Measurements from ENCODE around the gene CTSA. TPM values are rescaled to one million over a fixed set of nuclear protein-coding genes. Genes with fewer than 3 reads are reported as not detected.
A peak's percentile ranks its signal among the peaks of the same experiment; 100 is the strongest.

The CTSA gene
- total RNA-seq, 4 donors from 2014 or later = 44.8 to 70.2 (median 48.3) TPM

GRCh38 chr20:45943613-45944012 is 52.5 kb downstream of the CTSA start:
- Histone ChIP-seq H3K4me3 (no peak overlapping the region), H3K27me3 (no peaks in the 10 kb centered on the region), H3K9me3 (no peaks in the 10 kb centered on the region), H3K36me3 (peaks cover 88 to 100% (median 100%) of the 10 kb centered on the region in 4 donors), H3K4me1 (peaks cover 0 to 14% (median 9%) of the 10 kb centered on the region in 4 donors), H3K27ac (replicated peaks in 1 of 4) (no peak overlapping the region)
- TF ChIP-seq CTCF (IDR thresholded peaks at IDR 0.05) (no peak), POLR2AphosphoS5 (IDR thresholded peaks at IDR 0.05) (no peak), POLR2A (IDR thresholded peaks at IDR 0.05; ENCODE audit: low read depth) (no peak), EP300 (IDR thresholded peaks at IDR 0.05) (no peak)
- intact Hi-C loops (cut with DNase I) = no loop called here
- 76% methylated on average over 6 of the region's 6 CpGs for WGBS
- DNase-seq (ENCODE audit: extremely low spot score) = no peak

GRCh38 chr20:45944151-45944964 is 53.2 kb downstream of the CTSA start:
- H3K4me3 ChIP-seq = no peak overlapping the region
- H3K4me1 ChIP-seq = peaks cover 0 to 14% (median 8%) of the 10 kb centered on the region in 4 donors
- DNase-seq (ENCODE audit: extremely low spot score) = no peak
- H3K27me3 ChIP-seq = no peaks in the 10 kb centered on the region
- no peak overlapping the region for H3K27ac ChIP-seq (replicated peaks in 1 of 4)
- TF ChIP-seq POLR2A (IDR thresholded peaks at IDR 0.05; ENCODE audit: low read depth) = no peak
- TF ChIP-seq CTCF (IDR thresholded peaks at IDR 0.05) = no peak
- TF ChIP-seq POLR2AphosphoS5 (IDR thresholded peaks at IDR 0.05) = no peak
- TF ChIP-seq EP300 (IDR thresholded peaks at IDR 0.05) = no peak
- H3K9me3 ChIP-seq = no peaks in the 10 kb centered on the region
- 81% methylated on average over 14 of the region's 15 CpGs for WGBS
- intact Hi-C loops (cut with DNase I) = no loop called here
- peaks cover 87 to 100% (median 100%) of the 10 kb centered on the region in 4 donors for H3K36me3 ChIP-seq

DNA sequence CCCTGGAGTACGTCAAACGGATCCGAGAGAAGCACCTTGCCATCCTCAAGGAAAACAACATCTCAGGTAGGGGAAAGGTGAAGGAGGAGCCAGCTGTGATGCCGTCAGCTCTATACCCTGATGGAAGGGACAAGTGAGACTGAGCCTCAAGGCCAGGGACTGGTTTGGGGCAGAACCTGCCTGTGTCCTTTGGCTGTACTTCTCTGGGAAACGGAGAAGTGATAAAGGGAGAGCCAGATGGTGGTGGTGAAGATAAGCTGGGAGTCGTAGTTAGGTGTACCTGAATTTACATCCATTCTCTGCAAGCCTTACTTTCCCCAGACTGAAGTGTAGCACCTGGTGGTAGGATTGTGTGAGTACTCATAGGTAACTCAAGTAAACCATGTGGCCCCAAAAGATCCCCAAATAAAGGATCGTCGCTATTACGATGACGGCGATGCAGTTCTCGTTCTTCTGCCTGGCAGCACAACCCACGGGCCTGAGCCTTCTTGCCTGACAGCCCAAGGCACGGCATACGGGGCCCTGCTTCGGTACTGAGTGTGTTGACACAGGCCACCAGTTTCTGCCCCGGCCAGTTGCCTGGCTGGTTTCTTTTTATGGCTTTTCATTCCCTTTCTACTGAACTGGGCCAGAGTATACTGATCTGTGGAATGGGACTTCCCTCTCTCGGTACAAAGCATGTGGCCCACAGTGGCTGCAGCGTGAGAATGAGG is 54.0 kb downstream of the CTSA start:
- Histone ChIP-seq H3K4me1 (peaks cover 0 to 14% (median 8%) of the 10 kb centered on the region in 4 donors), H3K9me3 (no peaks in the 10 kb centered on the region), H3K27me3 (no peaks in the 10 kb centered on the region), H3K27ac (replicated peaks in 1 of 4) (peak overlapping the region in 2 of 4 donors; percentile 32 to 74), H3K36me3 (peaks cover 81 to 100% (median 100%) of the 10 kb centered on the region in 4 donors), H3K4me3 (no peak overlapping the region)
- DNase-seq (ENCODE audit: extremely low spot score) = no peak
- WGBS = 84% methylated on average over 16 of the region's 19 CpGs
- intact Hi-C loops (cut with DNase I) = no loop called here
- TF ChIP-seq POLR2AphosphoS5 (IDR thresholded peaks at IDR 0.05) (no peak), CTCF (IDR thresholded peaks at IDR 0.05) (no peak), EP300 (IDR thresholded peaks at IDR 0.05) (no peak), POLR2A (IDR thresholded peaks at IDR 0.05; ENCODE audit: low read depth) (no peak)

DNA sequence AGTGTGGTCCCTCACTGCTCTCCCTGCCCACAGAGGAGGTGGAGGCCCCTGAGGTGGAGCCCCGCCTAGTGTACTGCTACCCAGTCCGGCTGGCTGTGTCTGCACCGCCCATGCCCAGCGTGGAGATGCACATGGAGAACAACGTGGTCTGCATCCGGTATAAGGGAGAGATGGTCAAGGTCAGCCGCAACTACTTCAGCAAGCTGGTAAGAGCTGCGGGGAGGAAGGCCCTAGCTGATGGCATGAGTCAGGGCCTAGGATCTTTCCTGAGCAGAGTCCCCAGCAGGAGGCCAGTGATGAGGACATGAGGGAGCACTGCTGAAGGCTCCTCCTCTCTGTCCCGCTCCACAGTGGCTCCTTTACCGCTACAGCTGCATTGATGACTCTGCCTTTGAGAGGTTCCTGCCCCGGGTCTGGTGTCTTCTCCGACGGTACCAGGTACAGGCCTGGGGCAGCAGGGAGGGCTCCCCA is 54.6 kb downstream of the CTSA start:
- Histone ChIP-seq H3K27ac (replicated peaks in 1 of 4) (peak overlapping the region in 2 of 4 donors; percentile 32 to 74), H3K27me3 (no peaks in the 10 kb centered on the region), H3K9me3 (no peaks in the 10 kb centered on the region), H3K4me3 (no peak overlapping the region), H3K4me1 (peaks cover 0 to 14% (median 8%) of the 10 kb centered on the region in 4 donors), H3K36me3 (peaks cover 75 to 100% (median 100%) of the 10 kb centered on the region in 4 donors)
- 73% methylated on average over 6 of the region's 13 CpGs for WGBS
- DNase-seq (ENCODE audit: extremely low spot score) = no peak
- intact Hi-C loops (cut with DNase I) = no loop called here
- TF ChIP-seq POLR2AphosphoS5 (IDR thresholded peaks at IDR 0.05) = no peak
- no peak for TF ChIP-seq POLR2A (IDR thresholded peaks at IDR 0.05; ENCODE audit: low read depth)
